GM20431 (cell line): Measurements from ENCODE around the gene ST6GAL1.

ENCODE experiments used
- in situ Hi-C: fragments of 300-500 bp; cut with MseI, MboI; formaldehyde crosslinking; loops from one replicate; pipeline ENCODE4 v1.15.0; 2020; ENCODE audit warnings: low sequenced_read_pairs; ENCODE audit not compliant: unreplicated experiment

Gene ST6GAL1

GRCh38 chr3:186909078-186909853 is 21.1 kb upstream of the ST6GAL1 start:
- in situ Hi-C loops, result no loop called here

GRCh38 chr3:186915806-186916796 is 14.2 kb upstream of the ST6GAL1 start:
- in situ Hi-C loops, result no loop called here

- in situ Hi-C loops, result no loop called here
Observed at GRCh38 chr3:186917512-186918312, 12.6 kb upstream of the ST6GAL1 start.

GRCh38 chr3:186920301-186920700 is 10.0 kb upstream of the ST6GAL1 start:
- in situ Hi-C loops, result no loop called here

GRCh38 chr3:186920796-186921195 is 9.5 kb upstream of the ST6GAL1 start:
- in situ Hi-C loops, result no loop called here

GRCh38 chr3:186921578-186921977 is 8.7 kb upstream of the ST6GAL1 start:
- in situ Hi-C loops, result no loop called here

- in situ Hi-C loops, result no loop called here
Observed at GRCh38 chr3:186922224-186922623, 8.1 kb upstream of the ST6GAL1 start.

GRCh38 chr3:186922790-186923189 is 7.5 kb upstream of the ST6GAL1 start:
- in situ Hi-C loops, result no loop called here

- in situ Hi-C loops, result no loop called here
Observed at GRCh38 chr3:186923241-186923640, 7.1 kb upstream of the ST6GAL1 start.

- in situ Hi-C loops, result no loop called here
Observed at GRCh38 chr3:186925826-186926225, 4.5 kb upstream of the ST6GAL1 start.

- in situ Hi-C loops, result no loop called here
Observed at GRCh38 chr3:186929186-186929585, 1.1 kb upstream of the ST6GAL1 start.

GRCh38 chr3:186929685-186930084 is 641 bp upstream of the ST6GAL1 start:
- in situ Hi-C loops, result no loop called here

GRCh38 chr3:186930641-186931531 is 560 bp downstream of the ST6GAL1 start:
- in situ Hi-C loops, result no loop called here

- in situ Hi-C loops, result no loop called here
Observed at GRCh38 chr3:186931532-186932280, 1.4 kb downstream of the ST6GAL1 start.

- in situ Hi-C loops, result no loop called here
Observed at GRCh38 chr3:186932281-186933181, 2.2 kb downstream of the ST6GAL1 start.

GRCh38 chr3:186933816-186934215 is 3.5 kb downstream of the ST6GAL1 start:
- in situ Hi-C loops, result no loop called here

GRCh38 chr3:186935133-186935532 is 4.8 kb downstream of the ST6GAL1 start:
- in situ Hi-C loops, result no loop called here
